Stimulated activated CD8-positive, alpha-beta memory T cell treated with anti-CD3 and anti-CD28 coated beads, Interleukin-7, amount 100 ng/mL, for 24 hours (primary cell): ENCODE data around the gene TEX26.

Experiments used
- DNase-seq: peaks from one replicate; pipeline ENCODE4 v3.0.0-alpha.2; 2020; ENCODE audit warnings: low read depth

TEX26 gene

DNA sequence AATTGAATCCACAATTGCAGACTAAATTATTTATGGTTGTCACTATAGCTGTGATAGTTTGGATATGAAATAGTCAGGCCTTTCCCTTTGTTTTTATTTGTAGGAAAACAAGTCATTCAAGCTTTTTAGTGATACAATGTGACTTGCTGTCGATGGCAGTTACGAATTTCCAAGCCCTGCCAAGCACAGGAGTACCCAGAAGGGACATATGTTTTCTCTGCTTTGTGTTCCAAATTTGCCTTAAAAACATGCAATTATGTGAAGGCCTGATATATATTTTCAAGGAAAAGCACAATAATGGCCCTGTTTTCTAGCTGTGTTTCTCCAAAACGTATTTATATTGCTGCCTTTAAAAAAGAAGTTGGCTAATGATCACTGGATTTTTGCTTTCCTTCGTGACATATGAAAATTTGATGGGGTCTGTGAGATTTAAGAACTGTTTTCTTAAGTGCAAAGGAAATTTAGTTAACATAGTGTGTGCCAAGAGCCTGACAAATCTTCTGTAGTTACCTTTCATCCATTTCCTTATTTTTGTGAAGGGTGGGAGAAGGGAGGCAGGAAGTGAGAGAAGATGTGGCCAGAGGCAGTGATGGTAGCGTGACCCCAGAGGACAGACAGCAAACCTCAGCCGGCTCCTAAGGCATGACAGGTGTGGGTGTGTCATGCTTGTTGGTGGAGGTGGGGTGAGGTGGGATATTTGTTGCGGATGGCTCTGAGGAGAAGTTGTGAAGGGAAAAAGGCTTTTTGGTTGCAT, 79.6 kb downstream of the TEX26 start:
- no peak for DNase-seq

GRCh38 chr13:31012655-31013024, 80.2 kb downstream of the TEX26 start:
- no peak for DNase-seq

- no peak for DNase-seq
Measured at GRCh38 chr13:31014456-31014855, 82.0 kb downstream of the TEX26 start.

- DNase-seq, result no peak
Measured at GRCh38 chr13:31015199-31015598, 82.7 kb downstream of the TEX26 start.

GRCh38 chr13:31016342-31017325, 84.2 kb downstream of the TEX26 start:
- no peak for DNase-seq

DNA sequence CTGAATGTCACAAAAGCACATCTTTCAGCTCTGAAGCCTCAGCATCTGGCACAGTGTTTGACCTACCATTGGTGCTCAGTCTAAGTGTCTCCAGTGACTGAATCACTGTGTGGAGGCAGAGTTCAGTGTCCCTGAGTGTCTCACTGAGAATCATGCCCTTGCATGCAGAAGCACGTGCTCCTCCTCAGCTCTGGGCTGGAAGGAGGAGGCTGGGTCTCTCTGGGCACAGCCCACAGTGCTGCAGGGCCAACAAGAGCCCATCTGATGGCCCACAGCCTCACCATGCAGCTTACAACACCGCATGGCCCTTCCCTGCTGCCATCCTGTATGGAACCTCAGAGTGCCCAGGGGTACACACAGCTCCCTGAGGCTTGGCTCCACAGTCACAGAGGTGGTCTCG, 86.1 kb downstream of the TEX26 start:
- no peak for DNase-seq

GRCh38 chr13:31020996-31021395, 88.5 kb downstream of the TEX26 start:
- DNase-seq, result no peak

GRCh38 chr13:31022288-31022895, 89.9 kb downstream of the TEX26 start:
- DNase-seq, result no peak

- DNase-seq, result no peak
Measured at GRCh38 chr13:31022928-31023530, 90.6 kb downstream of the TEX26 start.
